Neuronal stem cell (in vitro differentiated cells): Measurements from ENCODE around the gene CFAP70. TPM values are rescaled to one million over a fixed set of nuclear protein-coding genes. Genes with fewer than 3 reads are reported as not detected.

Experiments
- DNase-seq: peaks from one replicate; pipeline ENCODE4 v3.0.0-alpha.2; 2013; ENCODE audit warnings: low spot score
- H2AFZ ChIP-seq: one replicate; pipeline ENCODE4 v1.6.1; 2013; ENCODE audit warnings: mild to moderate bottlenecking, low read length, inconsistent platforms
- H2AK5ac ChIP-seq: 2 replicates; pipeline ENCODE4 v1.6.1; 2013; ENCODE audit warnings: low read depth, mild to moderate bottlenecking, inconsistent platforms, low read length, moderate library complexity, mixed read lengths
- H2BK120ac ChIP-seq: 2 replicates; pipeline ENCODE4 v1.6.1; 2013; ENCODE audit warnings: low read depth, mild to moderate bottlenecking, inconsistent platforms, low read length, moderate library complexity, mixed read lengths
- H2BK12ac ChIP-seq: one replicate; pipeline ENCODE4 v1.6.1; 2013; ENCODE audit warnings: low read length, inconsistent platforms
- H2BK15ac ChIP-seq: 2 replicates; pipeline ENCODE4 v1.6.1; 2013; ENCODE audit warnings: mild to moderate bottlenecking, low read length, inconsistent platforms, mixed read lengths
- H2BK5ac ChIP-seq: one replicate; pipeline ENCODE4 v1.6.1; 2013; ENCODE audit warnings: inconsistent platforms, mild to moderate bottlenecking, low read length, moderate library complexity
- H3K14ac ChIP-seq: one replicate; pipeline ENCODE4 v1.6.1; 2013; ENCODE audit warnings: low read length, inconsistent platforms
- H3K18ac ChIP-seq: 2 replicates; pipeline ENCODE4 v1.6.1; 2013; ENCODE audit warnings: low read length, inconsistent platforms
- H3K23ac ChIP-seq: 2 replicates; pipeline ENCODE4 v1.6.1; 2013; ENCODE audit warnings: low read depth, mild to moderate bottlenecking, mixed read lengths, low read length, inconsistent platforms; ENCODE audit not compliant: poor library complexity
- H3K27ac ChIP-seq: replicated peaks from 3 replicates; pipeline ENCODE4 v1.5.1; 2013; ENCODE audit warnings: low read length, inconsistent platforms
- H3K27me3 ChIP-seq, 3 experiments: 2 replicates each; pipeline ENCODE4 v1.6.1; 2013; ENCODE audit warnings: low read length in 3 of 3, mild to moderate bottlenecking in 2 of 3, inconsistent platforms in 1 of 3, low read depth in 1 of 3, mixed read lengths in 1 of 3, moderate library complexity in 1 of 3; ENCODE audit not compliant: control insufficient read depth in 3 of 3, insufficient read depth in 3 of 3
- H3K36me3 ChIP-seq, 2 donors: replicated peaks in 1 of 2; 2 replicates each; pipeline ENCODE4 v1.6.1; 2013; ENCODE audit warnings: low read length in 2 of 2; ENCODE audit not compliant: control insufficient read depth in 2 of 2, insufficient read depth in 2 of 2
- H3K4ac ChIP-seq: 2 replicates; pipeline ENCODE4 v1.6.1; 2013; ENCODE audit warnings: inconsistent platforms, mild to moderate bottlenecking, low read length, moderate library complexity
- H3K4me1 ChIP-seq, 2 donors: 1 replicate in 1 of 2; 2 replicates in 1 of 2; pipeline ENCODE4 v1.6.1; 2013; ENCODE audit warnings: low read length in 2 of 2, low read depth in 1 of 2; ENCODE audit not compliant: control insufficient read depth in 2 of 2, insufficient read depth in 1 of 2
- H3K4me2 ChIP-seq: one replicate; pipeline ENCODE4 v1.6.1; 2013; ENCODE audit warnings: mild to moderate bottlenecking, low read length, inconsistent platforms; ENCODE audit not compliant: insufficient read depth, poor library complexity, severe bottlenecking
- H3K4me3 ChIP-seq, 2 donors: 2 replicates each; pipeline ENCODE4 v1.5.1; 2013; ENCODE audit warnings: low read length in 2 of 2, mild to moderate bottlenecking in 2 of 2, inconsistent platforms in 1 of 2, moderate library complexity in 1 of 2
- H3K79me1 ChIP-seq: one replicate; pipeline ENCODE4 v1.6.1; 2013; ENCODE audit warnings: low read depth, mild to moderate bottlenecking, inconsistent platforms, low read length, moderate library complexity
- H3K9ac ChIP-seq: one replicate; pipeline ENCODE4 v1.6.1; 2013; ENCODE audit warnings: mild to moderate bottlenecking, low read depth, low read length, inconsistent platforms; ENCODE audit not compliant: poor library complexity
- H3K9me3 ChIP-seq, 2 donors: replicated peaks in 1 of 2; 2 replicates each; pipeline versions ENCODE3 to v1.6.1; 2013; ENCODE audit warnings: low read length in 2 of 2, mild to moderate bottlenecking in 2 of 2, inconsistent platforms in 1 of 2, low read depth in 1 of 2, mixed read lengths in 1 of 2, moderate library complexity in 1 of 2; ENCODE audit not compliant: control insufficient read depth in 2 of 2, insufficient read depth in 1 of 2
- H4K8ac ChIP-seq: one replicate; pipeline ENCODE4 v1.6.1; 2013; ENCODE audit warnings: low read depth, mild to moderate bottlenecking, inconsistent platforms, low read length, moderate library complexity
- H4K91ac ChIP-seq: one replicate; pipeline ENCODE4 v1.6.1; 2013; ENCODE audit warnings: low read length, low read depth, mild to moderate bottlenecking, inconsistent platforms; ENCODE audit not compliant: poor library complexity
- WGBS, 2 donors: extraction: QIAGEN DNeasy Blood & Tissue Kit; methylation state at CpG; one replicate each; pipeline ENCODE4 v1.1.7; 2013; ENCODE audit warnings: missing lambda C conversion rate in 2 of 2, mixed read lengths in 1 of 2; ENCODE audit not compliant: insufficient read length in 2 of 2, insufficient replicate concordance in 1 of 2; ENCODE audit errors: extremely low coverage in 2 of 2; 5-methylcytosine and 5-hydroxymethylcytosine counted together
- polyA plus RNA-seq, 2 experiments: library from polyadenylated mRNA; stranded (reverse); fragments of 200-250 nt; gene quantifications; one replicate each; pipeline ENCODE4 v1.2.3, GENCODE V29; 2013

CFAP70 gene
- 0.59 TPM for polyA plus RNA-seq (2013, experiment 1 of 2)
- 0.42 TPM for polyA plus RNA-seq (2013, experiment 2 of 2)

GRCh38 chr10:73358331-73359279 is at the start of gene CFAP70:
CFAP70 (minus strand) TSS chr10:73358864; CDS start chr10:73354796, 4,068 bp downstream.
- H2BK5ac ChIP-seq = no peak within 1 kb of the TSS
- no peak within 1 kb of the TSS for H4K91ac ChIP-seq
- H3K4me3 ChIP-seq = peak within 1 kb of the TSS; percentile 77 to 91
- H3K23ac ChIP-seq = no peak within 1 kb of the TSS
- H3K27ac ChIP-seq = no peak within 1 kb of the TSS
- H2AK5ac ChIP-seq = no peak within 1 kb of the TSS
- DNase-seq = peak; percentile 91
- no peak within 1 kb of the TSS for H2BK15ac ChIP-seq
- no peaks in the 10 kb centered on the region for H3K9me3 ChIP-seq
- no peak within 1 kb of the TSS for H4K8ac ChIP-seq
- H3K18ac ChIP-seq = peak within 1 kb of the TSS; percentile 23
- H3K9ac ChIP-seq = peak within 1 kb of the TSS; percentile 65
- H2BK120ac ChIP-seq = no peak within 1 kb of the TSS
- H3K4me2 ChIP-seq = peak within 1 kb of the TSS; percentile 72
- H3K27me3 ChIP-seq = no peaks in the 10 kb centered on the region
- peaks cover 0 to 6% of the 10 kb centered on the region in 2 donors for H3K4me1 ChIP-seq
- no peak within 1 kb of the TSS for H3K4ac ChIP-seq
- no peak within 1 kb of the TSS for H2BK12ac ChIP-seq
- no peaks in the 10 kb centered on the region for H3K36me3 ChIP-seq
- H3K79me1 ChIP-seq = no peaks in the 10 kb centered on the region
- whole genome bisulfite sequencing, 2 donors = no CpG with 5 or more reads among the region's 45 CpGs
- H2AFZ ChIP-seq = peak within 1 kb of the TSS; percentile 96
- no peak within 1 kb of the TSS for H3K14ac ChIP-seq

- Histone ChIP-seq H3K9me3 (no peaks in the 10 kb centered on the region), H3K4me3 (no peak overlapping the region), H3K18ac (no peak overlapping the region), H2BK15ac (no peak overlapping the region), H3K27ac (no peak overlapping the region), H4K91ac (no peak overlapping the region), H3K23ac (no peak overlapping the region), H4K8ac (no peak overlapping the region), H2AK5ac (no peak overlapping the region), H2BK120ac (no peak overlapping the region), H3K9ac (no peak overlapping the region), H3K79me1 (no peaks in the 10 kb centered on the region), H2BK12ac (no peak overlapping the region), H2BK5ac (no peak overlapping the region), H3K36me3 (peaks cover 0 to 5% of the 10 kb centered on the region in 2 donors), H3K27me3 (no peaks in the 10 kb centered on the region), H3K4me1 (peaks cover 3 to 4% of the 10 kb centered on the region in 2 donors), H2AFZ (no peak overlapping the region), H3K4ac (no peak overlapping the region), H3K4me2 (no peak overlapping the region), H3K14ac (no peak overlapping the region)
- no peak for DNase-seq
- no CpG with 5 or more reads among the region's 5 CpGs for whole genome bisulfite sequencing, 2 donors
Measured at GRCh38 chr10:73408061-73408460, 49.4 kb upstream of the CFAP70 start.

GRCh38 chr10:73407495-73407894 is 48.8 kb upstream of the CFAP70 start:
- no peak overlapping the region for H2AFZ ChIP-seq
- H3K9me3 ChIP-seq = no peaks in the 10 kb centered on the region
- no peak overlapping the region for H3K14ac ChIP-seq
- no peak overlapping the region for H2BK15ac ChIP-seq
- no peak overlapping the region for H3K23ac ChIP-seq
- no peak overlapping the region for H3K4me3 ChIP-seq
- no peak overlapping the region for H3K4ac ChIP-seq
- H3K79me1 ChIP-seq = no peaks in the 10 kb centered on the region
- no peak overlapping the region for H3K9ac ChIP-seq
- H3K27ac ChIP-seq = no peak overlapping the region
- no peaks in the 10 kb centered on the region for H3K4me1 ChIP-seq
- H2BK5ac ChIP-seq = no peak overlapping the region
- no CpG with 5 or more reads among the region's 1 CpG for WGBS, 2 donors
- no peak overlapping the region for H2AK5ac ChIP-seq
- DNase-seq = no peak
- no peak overlapping the region for H2BK12ac ChIP-seq
- H3K36me3 ChIP-seq = peaks cover 0 to 5% of the 10 kb centered on the region in 2 donors
- H4K91ac ChIP-seq = no peak overlapping the region
- H4K8ac ChIP-seq = no peak overlapping the region
- H3K18ac ChIP-seq = no peak overlapping the region
- H3K27me3 ChIP-seq = no peaks in the 10 kb centered on the region
- H2BK120ac ChIP-seq = no peak overlapping the region
- H3K4me2 ChIP-seq = no peak overlapping the region

GRCh38 chr10:73406846-73407245 is 48.2 kb upstream of the CFAP70 start:
- H2AK5ac ChIP-seq = no peak overlapping the region
- no peak overlapping the region for H2BK12ac ChIP-seq
- 100% methylated on average over 1 of the region's 5 CpGs for WGBS, 2 donors
- no peak overlapping the region for H2BK5ac ChIP-seq
- H4K91ac ChIP-seq = no peak overlapping the region
- no peak overlapping the region for H3K23ac ChIP-seq
- no peak overlapping the region for H2BK120ac ChIP-seq
- H3K9ac ChIP-seq = no peak overlapping the region
- no peak for DNase-seq
- H3K18ac ChIP-seq = no peak overlapping the region
- H3K4ac ChIP-seq = no peak overlapping the region
- no peak overlapping the region for H3K4me2 ChIP-seq
- no peak overlapping the region for H2AFZ ChIP-seq
- no peaks in the 10 kb centered on the region for H3K27me3 ChIP-seq
- no peaks in the 10 kb centered on the region for H3K4me1 ChIP-seq
- no peak overlapping the region for H2BK15ac ChIP-seq
- H3K14ac ChIP-seq = no peak overlapping the region
- no peaks in the 10 kb centered on the region for H3K9me3 ChIP-seq
- no peak overlapping the region for H4K8ac ChIP-seq
- H3K4me3 ChIP-seq = no peak overlapping the region
- no peaks in the 10 kb centered on the region for H3K79me1 ChIP-seq
- H3K27ac ChIP-seq = no peak overlapping the region
- peaks cover 0 to 5% of the 10 kb centered on the region in 2 donors for H3K36me3 ChIP-seq
